Neutrophil (primary cell): ENCODE data around the gene SIM1.

Source experiments
- H3K27ac ChIP-seq: fragments of 200-600 bp; sonication (generic); 2 replicates; pipeline ENCODE4 v1.5.1; 2016; ENCODE audit warnings: mild to moderate bottlenecking, moderate library complexity
- H3K27me3 ChIP-seq: fragments of 200-600 bp; sonication (generic); 2 replicates; pipeline ENCODE4 v1.6.0; 2016; ENCODE audit warnings: mild to moderate bottlenecking
- H3K36me3 ChIP-seq: fragments of 200-600 bp; sonication (generic); 2 replicates; pipeline ENCODE4 v1.5.1; 2017
- H3K4me1 ChIP-seq, 2 experiments: fragments of 200-600 bp in 1 of 2; sonication (generic) in 1 of 2; 1 replicate in 1 of 2; 2 replicates in 1 of 2; pipeline versions ENCODE4 v1.5.1 to v1.6.1; 2013 to 2016; ENCODE audit warnings: low read depth in 1 of 2, low read length in 1 of 2, mild to moderate bottlenecking in 1 of 2, moderate library complexity in 1 of 2; ENCODE audit not compliant: control insufficient read depth in 1 of 2, insufficient read depth in 1 of 2
- H3K4me3 ChIP-seq, 2 experiments: fragments of 200-600 bp in 1 of 2; sonication (generic) in 1 of 2; 1 replicate in 1 of 2; 2 replicates in 1 of 2; pipeline ENCODE4 v1.5.1; 2013 to 2016; ENCODE audit warnings: low read depth in 1 of 2, low read length in 1 of 2, mild to moderate bottlenecking in 1 of 2, moderate library complexity in 1 of 2
- H3K9me3 ChIP-seq: fragments of 200-600 bp; sonication (generic); 2 replicates; pipeline ENCODE4 v1.5.1; 2016
- CTCF ChIP-seq: fragments of 200-600 bp; sonication (generic); IDR thresholded peaks from 2 replicates; pipeline ENCODE4 v1.5.1; 2016; ENCODE audit warnings: antibody characterized with exemption

Gene SIM1

GRCh38 chr6:100464903-100465700, at the start of gene SIM1:
SIM1 (minus strand) TSS chr6:100464921; CDS start chr6:100463468, 1,453 bp downstream.
- H3K36me3 ChIP-seq = no peaks in the 10 kb centered on the region
- TF ChIP-seq CTCF = no peak
- H3K27ac ChIP-seq = no peak within 1 kb of the TSS
- H3K9me3 ChIP-seq = no peaks in the 10 kb centered on the region
- no peak within 1 kb of the TSS for H3K4me3 ChIP-seq
- peaks cover 5 to 10% of the 10 kb centered on the region in 2 experiments for H3K4me1 ChIP-seq
- peaks cover 100% of the 10 kb centered on the region for H3K27me3 ChIP-seq

- no peaks in the 10 kb centered on the region for H3K9me3 ChIP-seq
- H3K4me1 ChIP-seq = no peaks in the 10 kb centered on the region
- H3K36me3 ChIP-seq = peaks cover 15% of the 10 kb centered on the region
- H3K27me3 ChIP-seq = no peaks in the 10 kb centered on the region
- no peak overlapping the region for H3K27ac ChIP-seq
- no peak for TF ChIP-seq CTCF
- no peak overlapping the region for H3K4me3 ChIP-seq
Observed at GRCh38 chr6:100512203-100512862, 47.6 kb upstream of the SIM1 start.

GRCh38 chr6:100509101-100509500, 44.4 kb upstream of the SIM1 start:
- no peaks in the 10 kb centered on the region for H3K4me1 ChIP-seq
- peaks cover 15% of the 10 kb centered on the region for H3K36me3 ChIP-seq
- H3K4me3 ChIP-seq = no peak overlapping the region
- H3K27ac ChIP-seq = no peak overlapping the region
- no peak for TF ChIP-seq CTCF
- no peaks in the 10 kb centered on the region for H3K27me3 ChIP-seq
- no peaks in the 10 kb centered on the region for H3K9me3 ChIP-seq

GRCh38 chr6:100506651-100507050, 41.9 kb upstream of the SIM1 start:
- Histone ChIP-seq H3K27me3 (peaks cover 2% of the 10 kb centered on the region), H3K4me1 (no peaks in the 10 kb centered on the region), H3K36me3 (peaks cover 8% of the 10 kb centered on the region), H3K27ac (no peak overlapping the region), H3K4me3 (no peak overlapping the region), H3K9me3 (no peaks in the 10 kb centered on the region)
- no peak for TF ChIP-seq CTCF

GRCh38 chr6:100504786-100505737, 40.3 kb upstream of the SIM1 start:
- TF ChIP-seq CTCF = no peak
- H3K27me3 ChIP-seq = peaks cover 9% of the 10 kb centered on the region
- H3K4me3 ChIP-seq = no peak overlapping the region
- H3K9me3 ChIP-seq = no peaks in the 10 kb centered on the region
- H3K36me3 ChIP-seq = peaks cover 4% of the 10 kb centered on the region
- H3K4me1 ChIP-seq = no peaks in the 10 kb centered on the region
- H3K27ac ChIP-seq = no peak overlapping the region
